ENCODE measurements around the gene IL34. TPM values are rescaled to one million over a fixed set of nuclear protein-coding genes. Genes with fewer than 3 reads are reported as not detected.

Gene IL34
- total and polyA plus RNA-seq, 2 of the 8 experiments (the other 6 are each of a cell fraction or from before 2014, with no cell fraction given): 4.6 to 5.6 TPM

DNA sequence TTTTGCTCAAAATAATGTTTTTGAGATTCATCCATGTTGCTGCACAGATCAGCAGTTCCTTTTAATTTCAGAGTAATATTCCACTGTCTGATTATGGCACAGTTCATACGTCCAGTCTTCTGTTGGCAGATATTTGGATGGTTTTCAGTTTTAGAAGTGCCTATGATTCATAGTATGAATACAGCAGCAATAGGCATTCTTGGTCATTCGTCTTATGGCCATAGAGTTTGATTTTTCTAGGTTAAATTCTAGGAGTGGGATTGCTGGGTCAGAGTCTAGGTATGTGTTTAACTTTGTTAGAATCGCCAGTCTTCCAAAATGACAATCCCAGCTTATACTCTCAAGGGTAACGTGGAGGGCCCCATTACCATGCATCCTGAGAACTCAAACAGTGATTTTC, 11.5 kb upstream of the IL34 start:
- H2BK12ac ChIP-seq (ENCODE audit: low read depth, low read length): no peak overlapping the region
- H3K14ac ChIP-seq (ENCODE audit: insufficient read length): no peak overlapping the region
- H3K79me1 ChIP-seq (ENCODE audit: low read depth, low read length): no peaks in the 10 kb centered on the region
- no peak overlapping the region for H3K27ac ChIP-seq (ENCODE audit: low read depth, low read length)
- H4K20me1 ChIP-seq (replicated peaks in 1 of 2; ENCODE audit: control insufficient read depth in 1 of 2, insufficient read depth in 2 of 2, low read length in 2 of 2): no peaks in the 10 kb centered on the region
- H3K4me1 ChIP-seq (replicated peaks in 1 of 4; ENCODE audit: control insufficient read depth in 3 of 4, insufficient read depth in 4 of 4, low read length in 3 of 4): peaks cover 0 to 2% (median 0%) of the 10 kb centered on the region in 4 experiments; a peak in 1 of 7 replicates
- no peak overlapping the region for H4K91ac ChIP-seq (replicated peaks; ENCODE audit: insufficient read length, low read length)
- no peak overlapping the region for H3K4me3 ChIP-seq (ENCODE audit: extremely low read depth in 1 of 4, insufficient read depth in 2 of 4, low read depth in 3 of 4, low read length in 4 of 4)
- H3K9ac ChIP-seq (replicated peaks in 1 of 4; ENCODE audit: extremely low read depth in 1 of 4, low read depth in 3 of 4, low read length in 3 of 4): no peak overlapping the region
- H4K5ac ChIP-seq (ENCODE audit: insufficient read length, low read depth, low read length): no peak overlapping the region
- H2BK120ac ChIP-seq (replicated peaks; ENCODE audit: low read depth, low read length): no peak overlapping the region
- H2AK5ac ChIP-seq (ENCODE audit: low read depth, low read length): no peak overlapping the region
- H3K18ac ChIP-seq (ENCODE audit: extremely low read depth, low read length): no peak overlapping the region
- H3K4ac ChIP-seq (replicated peaks; ENCODE audit: insufficient read length, low read depth, low read length): no peak overlapping the region
- DNase-seq (ENCODE audit: low read depth in 1 of 2, low spot score in 2 of 2) (no peak), FAIRE-seq (no peak)
- no peaks in the 10 kb centered on the region for H3K23me2 ChIP-seq (ENCODE audit: low read depth, low read length)
- POLR2A ChIA-PET (ENCODE audit: partially characterized antibody): interaction anchor here (0.6 to 2.8 kb wide), 8 partner anchors 8 to 335 kb away, joined by 3 to 12 read pairs (median 5); no protein-coding TSS in a partner anchor
- peak overlapping the region; percentile 61; the same call in 1 of the 2 replicates for H2BK15ac ChIP-seq (ENCODE audit: low read length)
- H2BK5ac ChIP-seq (ENCODE audit: low read depth, low read length): no peak overlapping the region
- H3K27me3 ChIP-seq (replicated peaks in 1 of 4; ENCODE audit: control insufficient read depth in 3 of 4, extremely low read depth in 1 of 4, insufficient read depth in 3 of 4, low read length in 3 of 4): no peaks in the 10 kb centered on the region
- no peaks in the 10 kb centered on the region for H3K36me3 ChIP-seq (ENCODE audit: control insufficient read depth in 2 of 4, insufficient read depth in 4 of 4, low read length in 3 of 4)
- no peak overlapping the region for H3K23ac ChIP-seq (ENCODE audit: insufficient read length)
- no peaks in the 10 kb centered on the region for H3K79me2 ChIP-seq (ENCODE audit: control insufficient read depth in 1 of 2, insufficient read depth in 2 of 2, low read length in 2 of 2)
- H4K8ac ChIP-seq (ENCODE audit: extremely low read depth, insufficient read depth, low read length): no peak overlapping the region
- peaks cover 0 to 3% of the 10 kb centered on the region in 2 experiments; a peak in 1 of 4 replicates for H3K9me3 ChIP-seq (ENCODE audit: insufficient read depth in 2 of 2, low read depth in 1 of 2, low read length in 1 of 2)
- H2BK20ac ChIP-seq (ENCODE audit: low read length): no peak overlapping the region
- no peak overlapping the region for H2AFZ ChIP-seq (ENCODE audit: low read length)
- H3K4me2 ChIP-seq (ENCODE audit: insufficient read depth in 1 of 2, low read depth in 2 of 2, low read length in 2 of 2): no peak overlapping the region
- CTCF ChIA-PET (ENCODE audit: partially characterized antibody): interaction anchor here (0.6 to 1.3 kb wide), 3 partner anchors 11 to 68 kb away, joined by 3 to 10 read pairs (median 3); no protein-coding TSS in a partner anchor
- 85% methylated on average over 4 of the region's 4 CpGs; no CpG with 5 or more reads in 1 of the 2 experiments for WGBS, 2 experiments (ENCODE audit: extremely low coverage in 1 of 2, insufficient coverage in 1 of 2, insufficient read length in 1 of 2, insufficient replicate concordance in 2 of 2, low coverage in 1 of 2, low lambda C conversion rate in 2 of 2, missing lambda C conversion rate in 1 of 2)
- no peak overlapping the region for H3K56ac ChIP-seq (replicated peaks; ENCODE audit: insufficient read length, low read depth, low read length)
- TF ChIP-seq SRF (IDR thresholded peaks at IDR 0.05; ENCODE audit: low read depth, low read length) (no peak), USF2 (IDR thresholded peaks at IDR 0.05; ENCODE audit: low read length) (no peak), CREB1 (IDR thresholded peaks at IDR 0.05) (no peak)
- TF ChIP-seq, protein P1, sequence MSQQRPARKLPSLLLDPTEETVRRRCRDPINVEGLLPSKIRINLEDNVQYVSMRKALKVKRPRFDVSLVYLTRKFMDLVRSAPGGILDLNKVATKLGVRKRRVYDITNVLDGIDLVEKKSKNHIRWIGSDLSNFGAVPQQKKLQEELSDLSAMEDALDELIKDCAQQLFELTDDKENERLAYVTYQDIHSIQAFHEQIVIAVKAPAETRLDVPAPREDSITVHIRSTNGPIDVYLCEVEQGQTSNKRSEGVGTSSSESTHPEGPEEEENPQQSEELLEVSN (IDR thresholded peaks at IDR 0.05): no peak

Measured in H1 (cell line).